Measurements from ENCODE around the gene SPOPL.
A peak's percentile ranks its signal among the peaks of the same experiment; 100 is the strongest.

The SPOPL gene

GRCh38 chr2:138610201-138610953 lies 108.8 kb downstream of the SPOPL start:
- DNase-seq = no peak

- DNase-seq = no peak
Measured at GRCh38 chr2:138615257-138615656, 113.7 kb downstream of the SPOPL start.

- DNase-seq = no peak
Measured at GRCh38 chr2:138617026-138617425, 115.5 kb downstream of the SPOPL start.

- no peak for DNase-seq
Measured at GRCh38 chr2:138618971-138619370, 117.4 kb downstream of the SPOPL start.

GRCh38 chr2:138620431-138620830 lies 118.9 kb downstream of the SPOPL start:
- no peak for DNase-seq

GRCh38 chr2:138621139-138621538 lies 119.6 kb downstream of the SPOPL start:
- no peak for DNase-seq

GRCh38 chr2:138622613-138623012 lies 121.0 kb downstream of the SPOPL start:
- DNase-seq = peak; percentile 15 to 22 (median 19)
